ENCODE results near the gene DHX35.

DNA sequence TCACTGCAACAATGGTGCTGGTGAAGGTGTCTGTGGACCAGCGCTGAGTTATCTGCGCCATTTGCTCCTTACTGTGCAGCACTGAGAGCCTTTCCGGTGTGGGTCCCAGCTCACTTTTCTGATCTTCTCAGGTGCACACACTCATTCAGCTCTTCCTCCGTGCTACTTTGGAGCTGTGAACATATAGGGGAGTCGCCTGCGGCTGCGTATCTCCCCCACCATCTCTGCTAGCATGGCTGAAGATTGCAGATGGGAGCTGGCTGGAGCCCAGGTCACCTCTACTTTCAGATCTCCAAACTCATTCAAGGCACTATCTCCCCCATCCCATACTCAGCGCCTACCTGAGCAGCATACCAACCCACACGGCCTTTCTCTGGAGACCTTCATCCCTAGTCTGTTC lies 96.9 kb downstream of the DHX35 start:
- TF ChIP-seq, protein P1, sequence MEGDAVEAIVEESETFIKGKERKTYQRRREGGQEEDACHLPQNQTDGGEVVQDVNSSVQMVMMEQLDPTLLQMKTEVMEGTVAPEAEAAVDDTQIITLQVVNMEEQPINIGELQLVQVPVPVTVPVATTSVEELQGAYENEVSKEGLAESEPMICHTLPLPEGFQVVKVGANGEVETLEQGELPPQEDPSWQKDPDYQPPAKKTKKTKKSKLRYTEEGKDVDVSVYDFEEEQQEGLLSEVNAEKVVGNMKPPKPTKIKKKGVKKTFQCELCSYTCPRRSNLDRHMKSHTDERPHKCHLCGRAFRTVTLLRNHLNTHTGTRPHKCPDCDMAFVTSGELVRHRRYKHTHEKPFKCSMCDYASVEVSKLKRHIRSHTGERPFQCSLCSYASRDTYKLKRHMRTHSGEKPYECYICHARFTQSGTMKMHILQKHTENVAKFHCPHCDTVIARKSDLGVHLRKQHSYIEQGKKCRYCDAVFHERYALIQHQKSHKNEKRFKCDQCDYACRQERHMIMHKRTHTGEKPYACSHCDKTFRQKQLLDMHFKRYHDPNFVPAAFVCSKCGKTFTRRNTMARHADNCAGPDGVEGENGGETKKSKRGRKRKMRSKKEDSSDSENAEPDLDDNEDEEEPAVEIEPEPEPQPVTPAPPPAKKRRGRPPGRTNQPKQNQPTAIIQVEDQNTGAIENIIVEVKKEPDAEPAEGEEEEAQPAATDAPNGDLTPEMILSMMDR (conservative IDR thresholded peaks at IDR 0.05) = no peak
- TF ChIP-seq EZH2 (IDR thresholded peaks at IDR 0.05; ENCODE audit: low read depth) = no peak
